ENCODE results near the gene MEF2C. TPM values are rescaled to one million over a fixed set of nuclear protein-coding genes. Genes with fewer than 3 reads are reported as not detected.

Gene MEF2C
- total and polyA plus RNA-seq, 4 experiments from 2014 or later: 0.12 to 1.0 (median 0.28) TPM

- intact Hi-C loops (cut with micrococcal nuclease): no loop called here
- Mint-ChIP-seq H3K4me3 (no peak overlapping the region), H3K27me3 (peaks cover 0 to 6% of the 10 kb centered on the region in 2 donors), H3K36me3 (no peaks in the 10 kb centered on the region), H3K27ac (no peak overlapping the region), H3K4me1 (no peaks in the 10 kb centered on the region), H3K9me3 (no peaks in the 10 kb centered on the region)
- Histone ChIP-seq H3K27ac (ENCODE audit: low read depth, low read length) (no peak overlapping the region), H3K36me3 (ENCODE audit: insufficient read depth, low read length) (no peaks in the 10 kb centered on the region), H3K4me3 (ENCODE audit: low read length in 2 of 2) (no peak overlapping the region), H3K9me3 (ENCODE audit: control insufficient read depth in 1 of 2, low read length in 2 of 2) (no peaks in the 10 kb centered on the region), H3K4me1 (ENCODE audit: insufficient read depth, low read length) (no peaks in the 10 kb centered on the region), H3K27me3 (ENCODE audit: insufficient read depth, low read length) (no peaks in the 10 kb centered on the region)
- no peak for DNase-seq
- ChIA-PET CTCF (ENCODE audit: partially characterized antibody) (no interaction called here), POLR2A (ENCODE audit: partially characterized antibody) (no interaction called here)
Measured at GRCh38 chr5:88770276-88771257, 112.4 kb downstream of the MEF2C start.

GRCh38 chr5:88769165-88769564 is 113.8 kb downstream of the MEF2C start:
- Histone ChIP-seq H3K9me3 (ENCODE audit: control insufficient read depth in 1 of 2, low read length in 2 of 2) (no peaks in the 10 kb centered on the region), H3K4me1 (ENCODE audit: insufficient read depth, low read length) (no peaks in the 10 kb centered on the region), H3K36me3 (ENCODE audit: insufficient read depth, low read length) (no peaks in the 10 kb centered on the region), H3K4me3 (ENCODE audit: low read length in 2 of 2) (no peak overlapping the region), H3K27ac (ENCODE audit: low read depth, low read length) (no peak overlapping the region), H3K27me3 (ENCODE audit: insufficient read depth, low read length) (no peaks in the 10 kb centered on the region)
- ChIA-PET POLR2A (ENCODE audit: partially characterized antibody) (no interaction called here), CTCF (ENCODE audit: partially characterized antibody) (no interaction called here)
- Mint-ChIP-seq H3K9me3 (no peaks in the 10 kb centered on the region), H3K27me3 (peaks cover 0 to 8% of the 10 kb centered on the region in 2 donors), H3K4me3 (no peak overlapping the region), H3K36me3 (no peaks in the 10 kb centered on the region), H3K4me1 (no peaks in the 10 kb centered on the region), H3K27ac (no peak overlapping the region)
- intact Hi-C loops (cut with micrococcal nuclease): no loop called here
- no peak for DNase-seq

- no peaks in the 10 kb centered on the region for H3K36me3 ChIP-seq (ENCODE audit: insufficient read depth, low read length)
Measured at GRCh38 chr5:88768411-88768810, 114.6 kb downstream of the MEF2C start.

GRCh38 chr5:88765798-88766197 is 117.2 kb downstream of the MEF2C start:
- Mint-ChIP-seq H3K4me1 (no peaks in the 10 kb centered on the region), H3K27ac (no peak overlapping the region), H3K27me3 (peaks cover 6 to 13% of the 10 kb centered on the region in 2 donors), H3K9me3 (no peaks in the 10 kb centered on the region), H3K4me3 (no peak overlapping the region), H3K36me3 (no peaks in the 10 kb centered on the region)
- no peak overlapping the region for H3K27ac ChIP-seq (ENCODE audit: low read depth, low read length)
- no peaks in the 10 kb centered on the region for H3K36me3 ChIP-seq (ENCODE audit: insufficient read depth, low read length)
- ChIA-PET POLR2A (ENCODE audit: partially characterized antibody) (no interaction called here), CTCF (ENCODE audit: partially characterized antibody) (interaction anchor here (1.0 to 1.8 kb wide), 2 partner anchors 36 to 38 kb away, joined by 4 to 8 read pairs; no protein-coding TSS in a partner anchor)
- intact Hi-C loops (cut with micrococcal nuclease): no loop called here
- H3K4me1 ChIP-seq (ENCODE audit: insufficient read depth, low read length): no peaks in the 10 kb centered on the region
- DNase-seq: no peak
- H3K9me3 ChIP-seq (ENCODE audit: control insufficient read depth in 1 of 2, low read length in 2 of 2): no peaks in the 10 kb centered on the region
- no peaks in the 10 kb centered on the region for H3K27me3 ChIP-seq (ENCODE audit: insufficient read depth, low read length)
- no peak overlapping the region for H3K4me3 ChIP-seq (ENCODE audit: low read length in 2 of 2)

More at GRCh38 chr5:88768411-88768810, 114.6 kb downstream of the MEF2C start:
- ChIA-PET CTCF (ENCODE audit: partially characterized antibody) (no interaction called here), POLR2A (ENCODE audit: partially characterized antibody) (no interaction called here)
- no peaks in the 10 kb centered on the region for H3K27me3 ChIP-seq (ENCODE audit: insufficient read depth, low read length)
- DNase-seq: no peak
- no peaks in the 10 kb centered on the region for H3K4me1 ChIP-seq (ENCODE audit: insufficient read depth, low read length)
- Mint-ChIP-seq H3K27me3 (peaks cover 0 to 4% of the 10 kb centered on the region in 2 donors), H3K9me3 (no peaks in the 10 kb centered on the region), H3K4me1 (no peaks in the 10 kb centered on the region), H3K36me3 (no peaks in the 10 kb centered on the region), H3K27ac (no peak overlapping the region), H3K4me3 (no peak overlapping the region)
- no peaks in the 10 kb centered on the region for H3K9me3 ChIP-seq (ENCODE audit: control insufficient read depth in 1 of 2, low read length in 2 of 2)
- no peak overlapping the region for H3K27ac ChIP-seq (ENCODE audit: low read depth, low read length)
- no peak overlapping the region for H3K4me3 ChIP-seq (ENCODE audit: low read length in 2 of 2)
- intact Hi-C loops (cut with micrococcal nuclease): no loop called here

- CTCF ChIA-PET (ENCODE audit: partially characterized antibody): interaction anchor here (0.6 to 1.8 kb wide), 3 partner anchors 35 to 41 kb away, joined by 3 to 8 read pairs (median 4); no protein-coding TSS in a partner anchor
- intact Hi-C loops (cut with micrococcal nuclease): no loop called here
- no peaks in the 10 kb centered on the region for H3K4me1 Mint-ChIP-seq
- peaks cover 6 to 13% of the 10 kb centered on the region in 2 donors for H3K27me3 Mint-ChIP-seq
- no peaks in the 10 kb centered on the region for H3K36me3 ChIP-seq (ENCODE audit: insufficient read depth, low read length)
- no peaks in the 10 kb centered on the region for H3K9me3 Mint-ChIP-seq
- H3K27ac ChIP-seq (ENCODE audit: low read depth, low read length): no peak overlapping the region
- no peaks in the 10 kb centered on the region for H3K4me1 ChIP-seq (ENCODE audit: insufficient read depth, low read length)
- H3K9me3 ChIP-seq (ENCODE audit: control insufficient read depth in 1 of 2, low read length in 2 of 2): no peaks in the 10 kb centered on the region
- DNase-seq: no peak
- no peaks in the 10 kb centered on the region for H3K36me3 Mint-ChIP-seq
- no peak overlapping the region for H3K4me3 ChIP-seq (ENCODE audit: low read length in 2 of 2)
- no peak overlapping the region for H3K27ac Mint-ChIP-seq
- no peak overlapping the region for H3K4me3 Mint-ChIP-seq
- POLR2A ChIA-PET (ENCODE audit: partially characterized antibody): no interaction called here
- H3K27me3 ChIP-seq (ENCODE audit: insufficient read depth, low read length): no peaks in the 10 kb centered on the region
Measured at GRCh38 chr5:88765171-88765570, 117.8 kb downstream of the MEF2C start.

- H3K4me3 ChIP-seq (ENCODE audit: low read length in 2 of 2): no peak overlapping the region
- H3K27me3 Mint-ChIP-seq: peaks cover 11 to 13% of the 10 kb centered on the region in 2 donors
- H3K36me3 ChIP-seq (ENCODE audit: insufficient read depth, low read length): no peaks in the 10 kb centered on the region
- H3K27ac Mint-ChIP-seq: no peak overlapping the region
- no peaks in the 10 kb centered on the region for H3K9me3 ChIP-seq (ENCODE audit: control insufficient read depth in 1 of 2, low read length in 2 of 2)
- ChIA-PET CTCF (ENCODE audit: partially characterized antibody) (no interaction called here), POLR2A (ENCODE audit: partially characterized antibody) (no interaction called here)
- no peaks in the 10 kb centered on the region for H3K36me3 Mint-ChIP-seq
- H3K4me1 ChIP-seq (ENCODE audit: insufficient read depth, low read length): no peaks in the 10 kb centered on the region
- peaks cover 0 to 3% (median 0%) of the 10 kb centered on the region in 8 donors for H3K9me3 Mint-ChIP-seq
- H3K4me3 Mint-ChIP-seq: no peak overlapping the region
- H3K27ac ChIP-seq (ENCODE audit: low read depth, low read length): no peak overlapping the region
- intact Hi-C loops (cut with micrococcal nuclease): no loop called here
- DNase-seq: no peak
- peaks cover 0 to 9% (median 0%) of the 10 kb centered on the region in 4 donors for H3K4me1 Mint-ChIP-seq
- no peaks in the 10 kb centered on the region for H3K27me3 ChIP-seq (ENCODE audit: insufficient read depth, low read length)
Measured at GRCh38 chr5:88761939-88762338, 121.0 kb downstream of the MEF2C start.

GRCh38 chr5:88761269-88761850 is 121.6 kb downstream of the MEF2C start:
- Mint-ChIP-seq H3K9me3 (peaks cover 0 to 3% (median 0%) of the 10 kb centered on the region in 8 donors), H3K4me1 (peaks cover 0 to 9% (median 0%) of the 10 kb centered on the region in 4 donors), H3K27me3 (peaks cover 11% of the 10 kb centered on the region in 2 donors), H3K4me3 (no peak overlapping the region), H3K27ac (no peak overlapping the region), H3K36me3 (no peaks in the 10 kb centered on the region)
- no peaks in the 10 kb centered on the region for H3K27me3 ChIP-seq (ENCODE audit: insufficient read depth, low read length)
- ChIA-PET POLR2A (ENCODE audit: partially characterized antibody) (no interaction called here), CTCF (ENCODE audit: partially characterized antibody) (no interaction called here)
- H3K36me3 ChIP-seq (ENCODE audit: insufficient read depth, low read length): no peaks in the 10 kb centered on the region
- no peak overlapping the region for H3K4me3 ChIP-seq (ENCODE audit: low read length in 2 of 2)
- no peaks in the 10 kb centered on the region for H3K9me3 ChIP-seq (ENCODE audit: control insufficient read depth in 1 of 2, low read length in 2 of 2)
- no peak for DNase-seq
- intact Hi-C loops (cut with micrococcal nuclease): no loop called here
- no peaks in the 10 kb centered on the region for H3K4me1 ChIP-seq (ENCODE audit: insufficient read depth, low read length)
- H3K27ac ChIP-seq (ENCODE audit: low read depth, low read length): no peak overlapping the region
